ENCODE results near the gene FXYD7.
A peak's percentile ranks its signal among the peaks of the same experiment; 100 is the strongest.
"Not testable (repeated sequence)": the region's sequence is repeated elsewhere in the genome, so short reads cannot be mapped to it uniquely, and the experiment has no call there.

The FXYD7 gene

GRCh38 chr19:35128398-35129057 is 14.5 kb upstream of the FXYD7 start:
- no peak for DNase-seq

DNA sequence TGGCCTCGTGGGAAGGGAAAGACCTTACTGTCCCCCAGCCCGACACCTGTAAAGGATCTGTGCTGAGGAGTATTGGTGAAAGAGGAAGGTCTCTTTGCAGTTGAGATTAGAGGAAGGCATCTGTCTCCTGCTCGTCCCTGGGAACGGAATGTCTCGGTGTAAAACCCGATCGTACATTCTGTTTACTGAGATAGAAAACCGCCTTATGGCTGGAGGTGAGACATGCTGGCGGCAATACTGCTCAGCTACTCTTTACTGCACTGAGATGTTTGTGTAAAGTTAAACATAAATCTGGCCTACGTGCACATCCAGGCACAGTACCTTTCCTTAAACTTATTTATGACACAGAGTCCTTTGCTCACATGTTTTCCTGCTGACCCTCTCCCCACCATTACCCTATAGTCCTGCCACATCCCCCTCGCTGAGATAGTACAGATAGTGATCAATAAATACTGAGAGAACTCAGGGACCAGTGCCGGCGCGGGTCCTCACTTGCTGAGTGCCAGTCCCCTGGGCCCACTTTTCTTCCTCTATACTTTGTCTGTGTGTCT is 13.3 kb upstream of the FXYD7 start:
- not testable (repeated sequence) for DNase-seq

GRCh38 chr19:35130761-35131720 is 12.0 kb upstream of the FXYD7 start:
- no peak for DNase-seq

- no peak for DNase-seq
Measured at GRCh38 chr19:35132254-35132653, 10.8 kb upstream of the FXYD7 start.

DNA sequence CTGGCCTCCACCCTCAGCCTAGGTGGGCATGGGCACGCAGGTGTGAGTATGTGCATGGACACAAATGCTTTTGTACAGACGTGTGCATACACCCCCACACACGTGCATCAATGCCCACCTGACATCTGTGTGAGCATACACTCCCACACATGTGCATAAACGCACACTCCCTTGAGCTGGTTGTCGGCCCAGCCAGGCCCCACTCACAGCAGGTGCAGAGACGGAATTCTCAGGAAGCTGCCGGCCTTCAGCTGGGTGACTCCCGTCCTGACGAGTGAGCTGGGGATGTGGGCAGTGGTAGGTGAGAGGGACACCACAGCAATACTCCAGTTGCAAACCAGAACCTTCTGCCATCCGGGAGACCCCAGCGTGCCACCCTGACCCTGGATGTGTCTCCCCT is 9.2 kb upstream of the FXYD7 start:
- no peak for DNase-seq

DNA sequence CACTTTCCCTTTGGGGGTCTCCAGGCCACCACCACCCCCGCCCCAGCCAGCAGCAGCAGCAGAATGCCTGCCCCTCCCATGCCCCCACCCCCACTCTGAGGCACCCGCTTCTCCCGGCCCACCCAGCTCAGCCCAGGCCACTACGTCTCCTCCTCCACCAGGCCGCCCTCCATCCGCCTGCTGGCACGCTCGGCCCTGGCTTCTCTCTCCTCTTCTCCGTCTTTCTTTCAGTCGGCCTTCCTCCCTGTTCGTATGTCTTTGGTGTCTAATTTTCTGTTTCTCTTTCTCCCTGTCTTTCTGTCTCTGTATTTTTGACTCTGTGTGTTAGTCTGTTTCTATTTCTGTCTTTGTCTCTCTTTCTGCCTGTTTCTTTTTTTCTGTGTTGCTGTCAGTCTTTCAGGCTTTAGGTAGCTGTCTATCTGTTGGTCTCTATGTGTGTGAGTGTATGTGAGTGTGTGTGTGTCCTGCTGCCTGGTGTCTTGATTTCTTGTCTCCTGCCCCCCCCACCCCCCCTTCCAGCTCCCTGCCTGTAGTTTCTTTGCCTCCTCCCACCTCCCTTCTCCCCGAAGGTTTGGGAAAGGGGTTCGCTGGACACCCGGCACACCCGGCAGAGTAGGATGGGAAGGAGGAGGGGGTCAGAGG is 8.3 kb upstream of the FXYD7 start, which contains the start of gene LGI4:
LGI4 (minus strand) TSS at position 459 of the 642 bp plus-strand sequence; CDS start at position 80, 379 bp downstream.
- no peak for DNase-seq

DNA sequence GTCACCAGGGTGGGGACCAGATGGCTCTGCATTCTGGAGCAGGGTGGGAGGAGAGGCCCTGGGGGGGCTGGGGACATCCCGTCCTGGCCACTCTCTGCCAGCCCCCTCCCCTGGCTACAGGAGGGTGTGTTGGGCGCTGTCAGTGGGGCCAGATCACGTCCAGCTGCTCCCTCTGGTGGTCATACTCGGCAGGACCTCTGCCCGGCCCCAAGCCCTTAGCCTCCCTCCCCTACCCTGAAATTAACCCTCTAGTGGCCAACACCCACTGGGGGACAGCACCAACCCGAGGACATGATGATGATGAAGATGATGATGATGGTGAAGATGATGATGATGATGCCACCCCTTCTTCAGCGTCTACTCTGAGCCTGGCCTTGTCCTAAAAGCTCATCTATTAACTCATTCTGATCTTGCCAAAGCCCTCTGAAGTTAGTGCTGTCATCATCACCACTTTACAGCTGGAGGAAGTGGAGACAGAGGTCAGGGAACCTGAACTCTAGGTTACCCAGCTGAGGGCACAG is 7.6 kb upstream of the FXYD7 start:
- DNase-seq = peak; percentile 25

GRCh38 chr19:35136231-35136630 is 6.8 kb upstream of the FXYD7 start:
- DNase-seq = no peak

DNA sequence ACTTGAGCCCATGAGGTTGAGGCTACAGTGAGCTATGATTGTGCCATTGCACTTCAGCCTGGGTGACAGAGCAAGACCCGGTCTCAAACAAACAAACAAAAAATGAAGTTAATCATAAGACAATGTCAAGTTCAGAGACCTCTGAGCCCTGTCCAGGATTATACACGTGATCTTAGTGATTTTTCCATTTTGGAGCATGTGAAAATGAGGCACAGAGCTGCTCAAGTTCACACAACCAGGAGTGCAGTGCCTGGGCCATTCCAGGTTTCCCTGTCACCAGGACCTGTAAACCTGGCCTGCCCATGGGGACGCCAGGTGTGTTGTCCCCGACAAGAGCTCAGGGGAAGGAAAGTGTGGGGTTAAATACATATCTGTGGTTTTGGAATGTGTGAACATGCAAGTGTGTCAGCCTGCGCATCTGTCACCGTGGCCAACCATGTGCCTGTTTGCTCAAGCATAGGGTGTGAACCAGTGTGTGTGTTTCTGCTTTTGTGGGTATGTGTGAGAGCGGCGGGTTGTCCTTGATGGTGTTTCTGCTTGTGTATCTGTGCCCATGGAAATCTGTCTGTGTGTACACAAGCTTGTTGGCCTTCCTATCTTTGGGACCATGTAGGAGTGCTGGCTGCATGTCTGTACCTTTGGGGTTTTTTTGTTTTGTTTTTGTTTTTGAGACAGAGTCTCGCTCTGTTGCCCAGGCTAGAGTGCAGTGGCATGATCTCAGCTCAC is 5.9 kb upstream of the FXYD7 start:
- DNase-seq = no peak

- no peak for DNase-seq
Measured at GRCh38 chr19:35138305-35138892, 4.7 kb upstream of the FXYD7 start, which contains the start of gene FXYD1. Gene FXYD1 (plus strand): TSS chr19:35138824. CDS start chr19:35140080, 1,256 bp downstream.

- no peak for DNase-seq
Measured at GRCh38 chr19:35140207-35140961, 2.7 kb upstream of the FXYD7 start.

DNA sequence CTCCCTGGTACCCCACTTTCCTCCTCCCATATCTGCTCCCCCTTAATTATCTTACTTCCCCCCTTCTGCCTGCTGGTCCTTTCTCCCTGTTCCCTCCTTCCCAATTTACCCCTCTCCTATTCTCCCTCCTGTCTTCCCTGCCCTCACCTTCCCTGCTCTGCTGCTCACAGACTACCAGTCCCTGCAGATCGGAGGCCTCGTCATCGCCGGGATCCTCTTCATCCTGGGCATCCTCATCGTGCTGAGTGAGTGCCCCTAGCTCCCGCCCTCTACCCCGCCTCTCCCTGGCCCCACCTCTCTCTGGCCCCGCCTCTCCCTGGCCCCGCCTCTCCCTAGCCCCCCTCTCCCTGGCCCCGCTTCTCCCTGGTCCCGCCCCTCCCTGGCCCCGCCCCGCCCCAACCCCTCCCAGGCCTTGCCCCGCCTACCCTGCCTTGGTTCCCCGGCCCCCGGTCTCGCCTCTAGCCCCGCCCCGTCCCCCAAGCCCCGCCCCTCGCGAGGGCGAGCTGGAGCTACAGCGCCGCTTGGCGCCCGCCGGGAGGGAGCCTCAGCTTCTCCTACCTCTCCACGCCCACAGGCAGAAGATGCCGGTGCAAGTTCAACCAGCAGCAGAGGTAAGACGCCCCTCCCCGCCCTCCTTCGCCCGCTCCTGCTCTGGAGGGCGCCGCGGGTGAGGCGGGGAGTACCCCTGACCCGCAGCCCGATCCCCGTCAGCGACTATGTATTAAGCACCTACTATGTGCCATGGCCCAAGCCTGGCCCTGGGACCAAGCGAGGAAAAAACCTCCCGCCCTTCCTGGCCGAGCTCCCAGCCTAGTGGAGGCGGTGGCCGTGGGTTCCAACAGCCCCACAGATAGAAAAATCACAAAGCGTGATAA is 1.9 kb upstream of the FXYD7 start:
- DNase-seq = peak; percentile 57

- no peak for DNase-seq
Measured at GRCh38 chr19:35141837-35142605, 1.0 kb upstream of the FXYD7 start.

GRCh38 chr19:35142606-35143230 is 337 bp upstream of the FXYD7 start:
- DNase-seq = peak; percentile 62

GRCh38 chr19:35143818-35144217 is 763 bp downstream of the FXYD7 start:
- no peak for DNase-seq

DNA sequence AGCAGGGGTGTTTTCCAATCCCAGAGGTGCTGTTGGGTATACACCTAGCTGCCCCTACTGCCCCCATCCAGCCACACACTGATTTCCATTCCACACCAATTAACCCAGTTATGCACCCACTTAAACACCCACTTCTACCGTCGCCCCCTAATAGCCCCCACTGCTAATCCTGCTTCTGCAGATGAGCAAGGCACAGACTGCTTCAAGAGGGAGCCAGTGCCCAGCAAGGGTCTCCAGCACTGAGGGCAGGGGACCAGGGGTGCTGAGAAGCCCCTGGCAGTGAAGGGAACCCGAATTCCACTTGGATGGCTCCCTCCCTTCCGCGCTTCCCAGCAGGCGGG is 1.2 kb downstream of the FXYD7 start:
- no peak for DNase-seq

DNA sequence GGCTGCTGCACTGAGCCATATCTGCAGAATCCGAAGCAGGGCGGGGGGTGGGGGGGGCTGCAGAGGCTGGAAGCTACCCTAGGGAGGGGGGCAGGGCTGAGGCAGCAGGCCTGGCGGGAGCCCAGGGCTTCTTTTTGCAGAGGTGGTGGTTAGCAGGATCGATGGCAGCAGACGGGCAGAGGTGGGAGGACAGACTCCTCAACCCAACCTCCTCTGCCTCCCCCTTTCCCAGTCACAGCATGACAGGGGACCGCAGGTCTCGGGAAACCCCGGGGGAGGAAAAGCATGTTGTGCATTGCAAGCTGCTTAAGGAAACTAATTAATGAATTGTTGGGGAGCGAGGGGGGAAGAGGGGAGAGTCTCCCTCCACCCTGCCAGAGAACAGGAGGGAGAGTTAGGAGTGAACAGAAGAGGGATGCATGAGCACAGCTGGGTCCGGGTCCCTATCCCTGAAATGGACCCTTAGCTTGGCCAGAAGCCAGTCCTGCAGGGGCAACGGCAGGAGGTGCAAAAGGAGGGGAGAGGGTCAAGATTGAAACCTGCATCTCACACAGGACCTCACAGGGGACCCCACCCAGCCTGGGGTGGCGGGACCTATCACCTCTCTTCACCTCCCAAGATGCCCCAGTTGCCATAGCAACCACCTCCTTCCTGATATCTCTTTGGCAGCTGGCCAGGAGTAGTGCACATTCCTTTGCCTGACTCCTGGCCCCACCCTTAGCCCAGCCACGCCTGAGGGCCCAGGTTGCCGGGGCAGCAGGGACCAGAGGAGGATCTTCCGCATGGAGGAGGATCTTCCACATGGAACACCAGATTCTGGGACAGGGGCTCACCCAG is 1.8 kb downstream of the FXYD7 start:
- peak; percentile 56 for DNase-seq
